ENCODE data around the gene PI4KA. TPM values are rescaled to one million over a fixed set of nuclear protein-coding genes. Genes with fewer than 3 reads are reported as not detected.
"Not testable (repeated sequence)": the region's sequence is repeated elsewhere in the genome, so short reads cannot be mapped to it uniquely, and the experiment has no call there.

Gene PI4KA
- total RNA-seq, 4 donors from 2014 or later: 85.0 to 127 (median 101) TPM

DNA sequence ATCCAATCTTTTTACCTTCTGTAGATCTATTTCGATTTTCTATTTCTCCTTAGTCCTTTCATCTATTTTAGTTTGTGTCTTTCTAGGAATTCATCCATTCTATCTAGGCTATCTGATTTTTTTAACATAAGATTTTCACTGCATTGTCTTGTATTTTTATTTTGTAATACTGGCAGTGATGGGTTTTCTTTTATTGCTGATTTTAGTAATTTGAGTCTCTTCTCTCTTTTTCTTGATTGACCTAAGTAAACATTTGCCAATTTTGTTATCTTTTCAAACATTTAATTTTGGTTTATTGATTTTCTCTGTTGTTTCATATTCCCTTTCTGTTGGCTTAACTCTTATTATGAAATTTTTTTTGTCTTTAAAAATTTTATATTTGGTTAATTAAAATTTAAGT lies 192.1 kb downstream of the PI4KA start:
- Histone ChIP-seq H3K27me3 (no peaks in the 10 kb centered on the region), H3K9me3 (no peaks in the 10 kb centered on the region), H3K4me3 (replicated peaks in 1 of 3) (no peak overlapping the region), H3K27ac (no peak overlapping the region), H3K36me3 (no peaks in the 10 kb centered on the region), H3K4me1 (no peaks in the 10 kb centered on the region)
- 90 to 91% methylated on average over 1 of the region's 1 CpG for WGBS, 2 donors
- intact Hi-C loops (cut with DNase I): no loop called here
- no peak for TF ChIP-seq POLR2A (IDR thresholded peaks at IDR 0.05)
- TF ChIP-seq, protein P1, sequence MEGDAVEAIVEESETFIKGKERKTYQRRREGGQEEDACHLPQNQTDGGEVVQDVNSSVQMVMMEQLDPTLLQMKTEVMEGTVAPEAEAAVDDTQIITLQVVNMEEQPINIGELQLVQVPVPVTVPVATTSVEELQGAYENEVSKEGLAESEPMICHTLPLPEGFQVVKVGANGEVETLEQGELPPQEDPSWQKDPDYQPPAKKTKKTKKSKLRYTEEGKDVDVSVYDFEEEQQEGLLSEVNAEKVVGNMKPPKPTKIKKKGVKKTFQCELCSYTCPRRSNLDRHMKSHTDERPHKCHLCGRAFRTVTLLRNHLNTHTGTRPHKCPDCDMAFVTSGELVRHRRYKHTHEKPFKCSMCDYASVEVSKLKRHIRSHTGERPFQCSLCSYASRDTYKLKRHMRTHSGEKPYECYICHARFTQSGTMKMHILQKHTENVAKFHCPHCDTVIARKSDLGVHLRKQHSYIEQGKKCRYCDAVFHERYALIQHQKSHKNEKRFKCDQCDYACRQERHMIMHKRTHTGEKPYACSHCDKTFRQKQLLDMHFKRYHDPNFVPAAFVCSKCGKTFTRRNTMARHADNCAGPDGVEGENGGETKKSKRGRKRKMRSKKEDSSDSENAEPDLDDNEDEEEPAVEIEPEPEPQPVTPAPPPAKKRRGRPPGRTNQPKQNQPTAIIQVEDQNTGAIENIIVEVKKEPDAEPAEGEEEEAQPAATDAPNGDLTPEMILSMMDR (IDR thresholded peaks at IDR 0.05): no peak
- DNase-seq: no peak

DNA sequence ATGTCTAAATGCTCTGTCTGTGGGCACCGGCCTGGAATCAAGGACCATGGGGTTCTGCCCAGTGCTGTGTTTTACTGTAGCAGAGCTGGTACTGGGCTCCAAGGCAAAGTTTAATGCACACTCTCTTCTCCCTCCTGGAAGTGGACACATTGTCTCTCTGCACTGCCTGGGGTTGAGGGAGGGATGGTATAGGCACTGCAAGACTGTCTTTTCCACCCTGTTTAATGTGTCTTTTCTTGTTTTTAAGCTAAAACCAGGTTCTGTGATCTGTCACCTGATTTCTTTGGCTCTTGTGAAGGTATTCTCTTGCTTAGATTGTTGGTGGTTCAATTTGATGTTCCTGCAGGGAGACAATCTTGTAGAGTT lies 194.0 kb downstream of the PI4KA start:
- intact Hi-C loops (cut with DNase I): no loop called here
- Histone ChIP-seq H3K27me3 (no peaks in the 10 kb centered on the region), H3K4me1 (no peaks in the 10 kb centered on the region), H3K27ac (no peak overlapping the region), H3K36me3 (no peaks in the 10 kb centered on the region), H3K9me3 (no peaks in the 10 kb centered on the region), H3K4me3 (replicated peaks in 1 of 3) (no peak overlapping the region)
- WGBS, 2 donors: 86 to 91% methylated on average over 1 of the region's 1 CpG
- TF ChIP-seq, protein P1 (IDR thresholded peaks at IDR 0.05): no peak
- TF ChIP-seq POLR2A (IDR thresholded peaks at IDR 0.05): no peak
- DNase-seq: no peak

DNA sequence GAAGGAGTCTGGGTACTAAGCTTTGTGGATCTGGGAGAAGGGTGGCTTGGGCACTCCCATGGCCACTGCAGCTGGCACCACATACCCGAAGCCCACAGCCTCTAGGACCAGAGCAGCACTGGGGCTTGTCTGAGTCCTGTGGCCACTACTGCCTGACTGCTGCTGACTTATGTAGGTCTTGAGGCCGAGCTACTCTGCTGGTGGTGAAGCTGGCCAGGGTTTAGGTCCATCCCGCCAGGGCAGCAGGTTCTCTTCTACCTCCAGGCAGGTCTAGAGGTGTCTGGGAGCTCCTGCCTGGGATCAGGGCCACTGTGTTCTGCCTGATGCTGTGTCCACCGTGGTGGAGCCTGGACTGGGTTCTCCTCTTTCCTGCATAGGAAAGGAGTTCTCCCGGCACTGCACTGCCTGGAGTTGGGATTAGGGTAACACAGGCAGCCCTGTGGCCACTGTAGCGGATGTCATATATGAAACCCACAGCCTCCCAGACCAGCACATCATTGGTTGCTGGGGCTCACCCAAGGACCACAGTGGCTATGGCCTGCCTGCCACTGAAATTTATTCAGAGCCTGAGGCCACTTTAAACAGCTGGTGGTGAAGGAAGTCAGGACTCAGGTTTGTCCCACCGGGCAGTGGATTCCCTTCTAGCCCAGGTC lies 194.5 kb downstream of the PI4KA start:
- 82 to 84% methylated on average over 4 of the region's 7 CpGs for WGBS, 2 donors
- intact Hi-C loops (cut with DNase I): no loop called here
- Histone ChIP-seq H3K27ac (no peak overlapping the region), H3K4me1 (no peaks in the 10 kb centered on the region), H3K36me3 (no peaks in the 10 kb centered on the region), H3K9me3 (no peaks in the 10 kb centered on the region), H3K4me3 (replicated peaks in 1 of 3) (no peak overlapping the region), H3K27me3 (no peaks in the 10 kb centered on the region)
- DNase-seq: no peak
- TF ChIP-seq POLR2A (IDR thresholded peaks at IDR 0.05): no peak
- TF ChIP-seq, protein P1 (IDR thresholded peaks at IDR 0.05): no peak

DNA sequence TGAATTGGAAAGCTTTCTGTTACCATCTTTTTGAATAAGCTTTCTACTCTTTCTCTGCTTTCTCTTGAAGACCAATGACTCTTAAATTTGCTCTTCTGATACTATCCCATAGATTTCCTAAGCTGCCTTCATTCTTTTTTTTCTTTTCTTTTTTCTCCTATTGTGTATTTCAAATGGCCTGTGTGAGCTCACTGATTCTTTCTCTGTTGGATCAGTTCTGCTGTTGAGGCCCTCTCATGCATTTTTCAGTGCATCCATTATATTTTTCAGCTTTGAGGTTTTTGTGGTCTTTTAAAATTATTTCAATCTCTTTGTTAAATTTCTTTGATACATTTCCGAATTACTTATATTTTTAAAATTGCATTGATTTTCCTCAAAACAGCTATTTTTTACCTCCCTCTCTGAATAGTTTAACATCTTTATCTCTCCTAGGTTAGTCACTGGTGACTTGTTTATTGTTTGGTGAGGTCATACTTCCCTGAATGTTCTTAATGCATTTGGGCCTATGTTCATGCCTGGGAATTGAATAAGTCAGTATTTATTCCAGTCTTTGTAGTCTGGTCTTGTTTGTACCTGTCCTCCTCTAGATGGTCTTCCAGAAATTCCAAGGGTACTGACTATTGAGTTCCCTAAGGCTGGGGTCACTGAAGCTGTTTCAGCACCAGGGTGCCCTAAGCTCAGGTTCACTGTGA lies 195.3 kb downstream of the PI4KA start:
- Histone ChIP-seq H3K36me3 (no peaks in the 10 kb centered on the region), H3K27ac (no peak overlapping the region), H3K4me1 (no peaks in the 10 kb centered on the region), H3K9me3 (no peaks in the 10 kb centered on the region), H3K4me3 (replicated peaks in 1 of 3) (no peak overlapping the region), H3K27me3 (no peaks in the 10 kb centered on the region)
- 96 to 98% methylated on average over 1 of the region's 1 CpG for WGBS, 2 donors
- DNase-seq: no peak
- TF ChIP-seq, protein P1 (IDR thresholded peaks at IDR 0.05): no peak
- no peak for TF ChIP-seq POLR2A (IDR thresholded peaks at IDR 0.05)
- intact Hi-C loops (cut with DNase I): no loop called here

DNA sequence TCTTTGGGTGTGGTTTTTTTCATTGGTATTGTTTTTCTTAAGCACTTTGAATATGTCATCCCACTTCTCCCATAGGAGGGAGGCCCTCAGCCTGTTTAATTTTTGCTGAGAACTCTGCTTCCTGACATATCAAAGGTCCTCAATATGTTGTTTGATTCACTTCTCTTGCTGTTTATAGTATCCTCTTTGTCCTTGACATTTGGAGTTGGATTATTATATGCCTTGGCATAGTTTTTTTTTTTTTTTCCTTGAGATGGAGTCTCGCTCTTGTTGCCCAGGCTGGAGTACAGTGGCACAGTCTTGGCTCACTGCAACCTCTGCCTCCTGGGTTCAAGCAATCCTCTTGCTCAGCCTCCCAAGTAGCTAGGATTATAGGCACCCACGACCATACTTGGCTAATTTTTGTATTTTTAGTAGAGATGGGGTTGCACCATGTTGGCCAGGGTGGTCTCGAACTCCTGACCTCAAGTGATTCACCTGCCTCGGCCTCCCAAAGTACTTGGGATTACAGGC lies 196.0 kb downstream of the PI4KA start:
- H3K36me3 ChIP-seq; H3K27me3 ChIP-seq; H3K9me3 ChIP-seq; H3K4me3 ChIP-seq (replicated peaks in 1 of 3); DNase-seq; H3K4me1 ChIP-seq; H3K27ac ChIP-seq; intact Hi-C loops (cut with DNase I): not testable (repeated sequence)
- 76 to 88% methylated on average over 4 of the region's 4 CpGs for WGBS, 2 donors
